HG03025 (cell line): ENCODE results near the gene CUBN.

Source experiments
- ATAC-seq: cut with Tn5 transposase; IDR thresholded peaks from one replicate; pipeline ENCODE4 v1.9.1; 2021; ENCODE audit warnings: mild to moderate bottlenecking, moderate library complexity; ENCODE audit not compliant: unreplicated experiment, low FRiP score

Gene CUBN

DNA sequence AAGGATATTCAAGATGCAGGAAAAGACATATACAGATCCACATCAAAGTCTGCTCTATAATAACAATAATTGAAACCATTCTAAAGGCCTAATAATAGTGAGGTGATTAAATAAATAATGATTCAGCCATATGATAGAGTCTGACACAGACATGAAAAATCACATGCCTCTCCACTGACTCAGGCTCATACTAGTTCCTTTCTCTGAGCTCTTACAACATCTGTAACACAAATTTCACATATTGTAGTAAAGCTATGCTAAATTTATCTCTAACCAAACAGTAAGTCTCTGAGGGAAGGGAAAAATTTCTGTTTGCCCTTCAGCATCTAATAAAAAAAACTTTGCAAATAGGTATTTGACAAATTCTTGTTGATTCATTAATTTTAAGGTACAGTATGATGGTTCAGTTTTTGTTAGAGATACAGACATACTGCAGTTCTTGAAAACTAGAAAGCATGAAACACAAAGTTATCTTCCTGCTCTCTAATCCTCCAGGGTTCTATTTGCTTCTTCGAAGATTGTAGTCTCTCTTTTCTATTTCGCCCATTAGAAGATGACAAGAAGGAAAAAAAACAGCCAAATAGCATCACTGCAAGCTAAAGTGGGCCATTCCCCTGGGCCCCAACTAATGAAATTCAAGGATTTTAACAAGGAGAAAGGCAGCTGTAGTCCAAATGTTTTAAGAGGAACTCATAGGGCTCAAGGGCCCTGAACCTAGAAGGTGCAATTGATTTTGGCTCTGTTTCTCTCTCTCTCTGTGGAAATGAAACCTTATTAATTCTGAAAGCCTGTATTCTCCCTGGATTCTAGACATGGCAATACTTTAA lies 53.9 kb downstream of the CUBN start:
- no peak for ATAC-seq

- ATAC-seq, result no peak
These were observed 55.1 kb downstream of the CUBN start for GRCh38 chr10:17074541-17074847.

DNA sequence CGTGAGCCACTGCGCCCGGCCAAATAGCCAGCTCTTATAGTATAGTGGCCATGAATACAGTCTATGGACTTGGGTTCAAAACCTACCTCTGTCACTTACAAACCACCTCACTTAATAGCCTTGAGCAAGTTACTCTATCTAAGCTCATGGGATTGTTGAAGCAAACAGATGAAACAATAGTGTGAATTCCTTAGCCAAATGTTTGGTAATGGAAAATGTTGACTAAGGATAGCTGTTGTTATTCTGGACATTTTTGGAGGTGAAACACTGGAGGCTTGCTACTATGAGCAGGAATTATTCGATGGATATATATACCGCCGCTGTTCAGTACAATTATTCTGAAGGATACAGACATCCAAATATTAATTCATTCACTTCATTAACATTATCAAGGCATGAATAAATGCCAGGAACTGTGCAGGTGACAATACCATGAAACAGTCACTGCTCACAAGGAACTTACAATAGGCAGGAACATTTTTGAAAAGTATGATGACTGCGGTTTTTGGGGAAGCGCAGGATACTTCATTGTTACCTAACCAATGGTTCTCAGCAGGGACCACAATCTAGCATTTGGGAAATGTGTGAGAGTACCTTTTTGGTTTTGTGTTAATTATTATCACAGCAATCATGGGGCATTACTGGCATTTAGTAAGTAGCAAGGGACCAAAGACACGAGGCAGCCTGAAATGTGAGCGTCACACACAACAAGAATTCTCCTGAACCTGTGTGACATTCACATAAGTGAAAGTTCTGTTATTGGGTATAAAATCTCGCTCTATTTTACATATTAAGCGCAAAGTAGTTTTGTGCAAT lies 55.7 kb downstream of the CUBN start:
- no peak for ATAC-seq

DNA sequence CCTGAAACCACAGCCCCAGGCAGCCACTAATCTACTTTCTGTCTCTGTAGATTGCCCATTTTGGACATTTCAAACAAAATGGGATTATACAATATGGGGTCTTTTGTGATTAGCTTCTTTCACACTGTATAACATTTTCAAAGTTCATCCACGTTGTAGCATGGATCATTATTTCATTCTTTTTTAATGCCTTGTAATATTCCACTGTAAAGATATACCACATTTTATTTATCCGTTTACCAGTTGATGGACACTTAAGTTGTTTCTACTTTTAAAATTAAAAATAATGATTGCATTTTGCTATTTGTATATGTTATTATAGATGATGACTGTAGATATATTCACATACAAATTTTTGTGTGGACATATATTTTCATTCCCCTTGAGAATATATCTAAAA lies 60.7 kb downstream of the CUBN start:
- ATAC-seq, result no peak

DNA sequence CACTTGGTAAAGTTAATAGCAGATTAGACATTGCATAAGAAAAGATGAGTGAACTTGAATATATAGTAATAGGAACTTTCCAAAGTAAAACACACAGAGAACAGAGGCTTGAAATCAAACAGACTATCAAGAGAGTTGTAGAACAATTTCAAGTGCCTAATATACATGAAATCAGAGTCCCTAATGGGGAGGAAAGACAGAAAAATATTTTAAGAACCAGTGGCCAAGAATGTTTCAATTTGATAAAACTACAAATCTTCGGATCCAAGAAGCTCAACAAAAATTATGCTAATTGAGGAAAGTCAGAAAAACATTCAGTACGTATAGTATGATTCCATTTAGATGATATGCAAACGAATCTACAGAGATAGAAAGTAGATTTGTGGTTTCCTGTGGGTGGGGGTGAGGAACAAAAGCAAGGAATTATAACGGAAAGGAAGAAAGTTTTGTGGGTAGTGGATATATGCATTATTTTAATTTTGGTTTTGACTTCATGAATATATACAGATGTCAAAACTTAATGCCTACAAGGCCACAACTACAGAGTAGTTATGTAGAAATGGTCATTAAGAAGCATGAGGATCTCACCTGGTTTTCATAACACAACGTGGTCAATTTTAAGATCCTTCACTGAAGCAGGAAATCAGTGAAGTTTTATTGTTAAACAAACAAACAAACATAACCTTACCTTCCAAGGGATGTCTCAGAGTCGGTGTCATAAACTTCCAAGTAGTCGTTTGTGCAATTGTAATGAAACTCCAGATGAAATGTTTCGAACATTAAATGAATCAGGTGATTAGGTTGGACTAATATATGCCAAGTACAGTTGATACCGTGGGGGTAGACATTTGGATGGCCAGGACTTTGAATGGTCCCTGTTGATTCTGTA lies 62.0 kb downstream of the CUBN start:
- no peak for ATAC-seq

- no peak for ATAC-seq
These were observed 62.8 kb downstream of the CUBN start for GRCh38 chr10:17066807-17067206.

GRCh38 chr10:17066000-17066399 lies 63.6 kb downstream of the CUBN start:
- no peak for ATAC-seq

DNA sequence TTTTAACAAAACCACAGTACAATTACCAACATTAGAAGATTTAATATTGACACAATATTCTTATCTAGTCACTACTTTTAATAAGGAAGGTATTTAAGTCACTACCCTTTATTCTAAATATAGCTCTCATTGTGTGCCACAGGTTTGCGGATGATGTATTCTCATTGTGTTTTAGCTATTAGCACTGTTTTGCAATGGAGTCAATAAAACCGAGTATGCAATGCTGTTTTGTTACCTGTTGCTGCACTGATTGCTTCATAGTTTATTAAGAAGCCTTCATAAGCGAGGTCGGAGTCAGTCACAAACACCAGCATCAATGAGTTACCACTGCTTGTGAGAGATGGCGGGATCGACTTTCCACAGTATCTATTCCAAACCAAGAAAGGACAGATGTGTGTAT lies 64.3 kb downstream of the CUBN start:
- ATAC-seq, result no peak

GRCh38 chr10:17064435-17064834 lies 65.2 kb downstream of the CUBN start:
- ATAC-seq, result no peak

- no peak for ATAC-seq
These were observed 66.6 kb downstream of the CUBN start for GRCh38 chr10:17062955-17063484.

- no peak for ATAC-seq
These were observed 67.1 kb downstream of the CUBN start for GRCh38 chr10:17062493-17062892.

GRCh38 chr10:17062009-17062408 lies 67.6 kb downstream of the CUBN start:
- ATAC-seq, result no peak

DNA sequence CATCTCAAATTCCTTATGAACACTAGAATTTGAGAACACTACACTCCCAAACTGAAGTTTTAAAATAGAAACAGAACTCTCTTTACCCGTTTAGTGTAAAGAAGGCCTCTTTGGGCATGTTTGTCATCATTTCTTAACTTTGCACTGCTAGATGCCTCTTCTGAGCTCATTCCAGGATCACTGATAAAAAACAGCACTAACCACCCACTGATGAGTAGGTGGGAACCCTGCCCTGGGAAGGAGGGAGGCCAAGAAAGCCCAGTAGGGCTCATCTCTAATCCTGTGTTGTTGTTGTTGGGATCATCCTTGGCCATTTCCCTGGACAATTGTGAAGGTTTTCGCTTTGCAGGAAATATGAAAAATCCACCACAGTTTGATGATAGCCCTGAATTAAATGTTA lies 68.2 kb downstream of the CUBN start:
- ATAC-seq, result no peak

DNA sequence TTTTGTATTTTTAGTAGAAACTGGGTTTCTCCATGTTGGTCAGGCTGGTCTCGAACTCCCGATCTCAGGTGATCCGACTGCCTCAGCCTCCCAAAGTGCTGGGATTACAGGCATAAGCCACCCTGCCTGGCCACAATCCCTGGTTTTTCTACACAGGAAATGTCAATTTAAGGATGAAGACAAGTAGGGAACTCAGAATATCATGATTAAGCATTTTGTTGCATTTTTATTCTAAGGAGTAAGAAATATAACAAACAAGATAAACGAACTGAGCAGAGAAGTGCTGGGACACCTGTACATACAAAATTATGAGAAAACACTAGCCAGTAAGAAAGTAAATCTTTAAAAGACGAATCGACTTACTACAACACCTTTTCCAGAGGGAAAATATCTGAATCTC lies 69.3 kb downstream of the CUBN start:
- no peak for ATAC-seq

DNA sequence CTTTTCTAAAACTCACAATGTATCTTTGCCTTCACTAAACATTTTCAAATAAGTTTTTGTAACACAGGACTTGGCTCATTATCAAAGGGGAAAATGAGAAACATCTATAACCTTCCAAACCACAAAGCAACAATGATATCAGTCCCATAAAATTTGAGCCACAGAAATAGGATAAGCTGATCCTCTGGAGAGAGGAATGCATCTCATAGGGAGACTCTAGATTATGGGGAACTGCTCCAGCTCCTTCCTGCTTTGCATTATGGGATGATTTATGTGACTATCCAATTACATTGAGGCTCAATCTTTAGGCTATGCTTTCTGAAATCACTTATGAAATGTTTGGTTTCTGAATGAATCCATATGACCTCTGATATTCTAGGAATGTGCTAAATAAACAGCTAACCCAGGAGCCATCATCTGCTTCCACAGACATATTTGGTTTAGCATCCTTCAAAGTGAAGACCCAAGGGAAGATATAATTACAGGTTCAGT lies 70.4 kb downstream of the CUBN start:
- no peak for ATAC-seq

DNA sequence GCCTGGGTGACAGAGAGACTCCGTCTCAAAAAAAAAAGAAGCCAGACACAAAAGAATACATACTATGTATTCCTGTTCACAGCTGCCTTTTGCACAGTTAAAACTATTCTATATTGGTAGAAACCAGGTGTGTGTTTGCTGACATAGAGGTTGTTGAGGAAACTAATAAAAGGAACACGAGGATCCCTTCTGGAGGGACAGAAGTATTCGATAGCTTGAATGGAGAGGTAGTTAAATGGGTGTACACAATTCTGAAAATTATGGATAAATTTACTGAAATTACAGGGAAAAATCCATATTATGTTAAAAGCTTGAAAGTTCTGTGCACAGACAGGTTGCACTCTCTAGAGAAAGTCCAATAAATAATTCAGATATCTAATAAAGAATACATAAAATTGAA lies 71.5 kb downstream of the CUBN start:
- no peak for ATAC-seq

DNA sequence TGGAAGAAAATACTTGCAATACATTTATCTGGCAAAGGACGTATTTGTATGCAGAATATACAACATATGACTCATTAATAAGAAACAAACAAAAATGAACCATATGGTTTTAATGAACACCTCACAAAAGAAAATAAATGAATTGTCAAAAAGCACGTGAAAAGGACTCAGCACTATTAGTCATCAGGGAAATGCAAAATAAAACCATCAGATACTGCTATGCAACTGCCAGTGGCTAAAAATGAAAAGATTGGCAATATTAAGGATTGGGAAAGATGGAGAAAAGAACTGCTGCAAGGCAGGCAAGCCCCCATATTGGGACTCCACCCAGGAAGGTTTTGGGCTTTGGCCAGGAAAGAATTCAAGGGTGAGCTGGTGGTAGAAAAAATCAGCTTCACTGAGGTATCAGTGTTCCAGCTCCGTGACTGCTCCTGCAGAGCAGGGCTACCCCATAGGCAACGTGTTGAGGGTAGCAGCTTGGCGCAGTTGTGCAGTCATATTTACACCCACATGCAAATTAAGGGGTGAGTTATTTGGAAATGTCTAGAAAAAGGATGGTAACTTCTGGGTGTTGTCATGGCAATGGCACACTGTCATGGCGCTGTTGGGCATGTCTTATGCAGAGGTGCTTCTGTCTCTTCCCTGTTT lies 72.7 kb downstream of the CUBN start:
- no peak for ATAC-seq

GRCh38 chr10:17053513-17053912 lies 76.1 kb downstream of the CUBN start:
- ATAC-seq, result no peak

- no peak for ATAC-seq
These were observed 76.5 kb downstream of the CUBN start for GRCh38 chr10:17053061-17053460.

DNA sequence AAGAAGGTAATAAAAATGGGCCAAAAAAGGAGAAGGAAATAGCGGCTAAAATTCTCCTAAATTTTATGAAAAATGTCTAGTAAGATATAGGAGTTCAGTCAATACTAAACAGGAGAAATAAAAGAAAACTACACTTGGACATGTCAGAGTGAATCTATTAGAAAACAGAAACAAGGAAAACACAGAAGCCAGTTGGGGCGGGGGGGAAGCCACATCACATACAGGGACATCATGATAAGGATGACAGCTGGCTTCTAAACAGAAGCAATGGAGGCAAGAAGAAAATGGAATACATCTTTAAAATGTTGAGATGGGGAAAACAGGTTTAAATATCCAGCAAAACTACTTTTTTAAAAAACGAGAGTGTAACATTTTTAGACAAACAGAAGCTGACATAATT lies 77.8 kb downstream of the CUBN start:
- ATAC-seq, result no peak
